ENCODE data around the gene CHP2. TPM values are rescaled to one million over a fixed set of nuclear protein-coding genes. Genes with fewer than 3 reads are reported as not detected.

Gene CHP2
- total RNA-seq, 1 experiment from 2014 or later = not detected

DNA sequence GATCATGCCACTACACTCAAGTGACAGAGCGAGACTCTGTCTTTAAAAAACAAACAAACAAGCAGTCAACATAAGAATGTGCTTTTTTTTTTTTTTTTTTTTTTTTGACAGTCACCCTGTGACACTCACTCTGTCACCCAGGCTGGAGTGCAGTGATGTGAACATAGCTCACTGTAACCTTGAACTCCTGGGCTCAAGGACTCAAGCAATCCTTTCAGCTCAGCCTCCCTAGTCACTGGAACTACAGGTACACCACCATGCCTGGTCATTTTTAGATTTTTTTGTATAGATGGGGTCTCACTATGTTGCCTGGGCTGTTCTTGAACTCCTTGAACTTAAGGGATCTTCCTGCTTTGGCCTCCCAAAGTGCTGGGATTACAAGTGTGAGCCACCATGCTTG lies 15.3 kb upstream of the CHP2 start:
- H3K27ac Mint-ChIP-seq (ENCODE audit: unreplicated experiment) = no peak overlapping the region
- no peaks in the 10 kb centered on the region for H3K9me3 Mint-ChIP-seq (ENCODE audit: unreplicated experiment)
- H3K36me3 Mint-ChIP-seq (ENCODE audit: insufficient read depth, unreplicated experiment) = no peaks in the 10 kb centered on the region
- Histone ChIP-seq H3K36me3 (ENCODE audit: control insufficient read depth, insufficient read depth, low read length) (no peaks in the 10 kb centered on the region), H3K4me3 (ENCODE audit: low read depth, low read length) (no peak overlapping the region), H3K9me3 (no peaks in the 10 kb centered on the region), H3K4me1 (no peaks in the 10 kb centered on the region), H3K27me3 (replicated peaks; ENCODE audit: control insufficient read depth, insufficient read depth, low read length) (no peaks in the 10 kb centered on the region)
- intact Hi-C loops (cut with micrococcal nuclease; ENCODE audit: unreplicated experiment) = no loop called here
- H3K4me1 Mint-ChIP-seq (ENCODE audit: low read depth, unreplicated experiment) = no peaks in the 10 kb centered on the region
- no peak for DNase-seq
- ChIA-PET POLR2A (no interaction called here), CTCF (no interaction called here)
- H3K27me3 Mint-ChIP-seq (ENCODE audit: insufficient read depth, unreplicated experiment) = peaks cover 5% of the 10 kb centered on the region
- BruUV-seq (replicated peaks) = no TSS peak
- TF ChIP-seq, protein P1, sequence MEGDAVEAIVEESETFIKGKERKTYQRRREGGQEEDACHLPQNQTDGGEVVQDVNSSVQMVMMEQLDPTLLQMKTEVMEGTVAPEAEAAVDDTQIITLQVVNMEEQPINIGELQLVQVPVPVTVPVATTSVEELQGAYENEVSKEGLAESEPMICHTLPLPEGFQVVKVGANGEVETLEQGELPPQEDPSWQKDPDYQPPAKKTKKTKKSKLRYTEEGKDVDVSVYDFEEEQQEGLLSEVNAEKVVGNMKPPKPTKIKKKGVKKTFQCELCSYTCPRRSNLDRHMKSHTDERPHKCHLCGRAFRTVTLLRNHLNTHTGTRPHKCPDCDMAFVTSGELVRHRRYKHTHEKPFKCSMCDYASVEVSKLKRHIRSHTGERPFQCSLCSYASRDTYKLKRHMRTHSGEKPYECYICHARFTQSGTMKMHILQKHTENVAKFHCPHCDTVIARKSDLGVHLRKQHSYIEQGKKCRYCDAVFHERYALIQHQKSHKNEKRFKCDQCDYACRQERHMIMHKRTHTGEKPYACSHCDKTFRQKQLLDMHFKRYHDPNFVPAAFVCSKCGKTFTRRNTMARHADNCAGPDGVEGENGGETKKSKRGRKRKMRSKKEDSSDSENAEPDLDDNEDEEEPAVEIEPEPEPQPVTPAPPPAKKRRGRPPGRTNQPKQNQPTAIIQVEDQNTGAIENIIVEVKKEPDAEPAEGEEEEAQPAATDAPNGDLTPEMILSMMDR (IDR thresholded peaks at IDR 0.05; ENCODE audit: insufficient read depth in 1 of 2, low read depth in 1 of 2, low read length in 1 of 2, severe bottlenecking in 1 of 2, unreplicated experiment in 1 of 2) = no peak
- H3K4me3 Mint-ChIP-seq (ENCODE audit: unreplicated experiment) = no peak overlapping the region

DNA sequence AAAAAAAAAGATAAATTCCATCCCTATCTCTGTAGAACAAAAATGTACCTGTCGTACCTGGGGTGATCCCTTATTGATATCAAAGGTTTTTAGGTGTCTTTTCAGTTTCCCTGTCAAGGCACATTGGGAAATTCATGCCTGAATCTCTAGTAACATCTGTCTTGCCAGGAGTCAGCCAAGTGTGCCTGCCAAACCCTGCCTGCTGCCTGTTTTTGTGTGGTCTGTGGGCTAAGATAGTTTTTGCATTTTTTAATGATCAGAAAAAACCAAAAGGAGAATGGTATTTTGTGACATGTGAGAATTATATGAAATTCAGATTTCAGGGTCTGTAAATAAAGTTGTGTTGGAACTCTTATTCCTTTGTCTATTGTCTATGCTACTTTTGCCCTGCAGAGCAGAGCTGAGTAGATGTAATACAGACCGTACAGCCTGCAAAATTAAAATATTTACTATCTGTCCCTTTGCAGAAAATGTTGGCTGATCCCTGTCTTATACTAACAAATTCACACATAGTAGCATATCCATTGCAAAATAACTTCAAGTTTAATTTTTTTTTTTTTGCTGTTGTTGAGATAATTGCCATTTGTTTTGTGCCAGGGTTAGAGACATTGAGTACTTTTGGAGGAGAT lies 13.0 kb upstream of the CHP2 start:
- Mint-ChIP-seq H3K4me3 (ENCODE audit: unreplicated experiment) (no peak overlapping the region), H3K9me3 (ENCODE audit: unreplicated experiment) (no peaks in the 10 kb centered on the region), H3K27me3 (ENCODE audit: insufficient read depth, unreplicated experiment) (peaks cover 8% of the 10 kb centered on the region), H3K4me1 (ENCODE audit: low read depth, unreplicated experiment) (no peaks in the 10 kb centered on the region), H3K36me3 (ENCODE audit: insufficient read depth, unreplicated experiment) (no peaks in the 10 kb centered on the region), H3K27ac (ENCODE audit: unreplicated experiment) (no peak overlapping the region)
- ChIA-PET CTCF (interaction anchor here (0.7 kb wide), 1 partner anchor 524 kb away, joined by 3 read pairs; no protein-coding TSS in a partner anchor), POLR2A (no interaction called here)
- Histone ChIP-seq H3K27me3 (replicated peaks; ENCODE audit: control insufficient read depth, insufficient read depth, low read length) (no peaks in the 10 kb centered on the region), H3K9me3 (no peaks in the 10 kb centered on the region), H3K4me1 (no peaks in the 10 kb centered on the region), H3K36me3 (ENCODE audit: control insufficient read depth, insufficient read depth, low read length) (no peaks in the 10 kb centered on the region), H3K4me3 (ENCODE audit: low read depth, low read length) (no peak overlapping the region)
- intact Hi-C loops (cut with micrococcal nuclease; ENCODE audit: unreplicated experiment) = no loop called here
- no TSS peak for BruUV-seq (replicated peaks)
- TF ChIP-seq, protein P1 (IDR thresholded peaks at IDR 0.05; ENCODE audit: insufficient read depth in 1 of 2, low read depth in 1 of 2, low read length in 1 of 2, severe bottlenecking in 1 of 2, unreplicated experiment in 1 of 2) = no peak
- DNase-seq = no peak

DNA sequence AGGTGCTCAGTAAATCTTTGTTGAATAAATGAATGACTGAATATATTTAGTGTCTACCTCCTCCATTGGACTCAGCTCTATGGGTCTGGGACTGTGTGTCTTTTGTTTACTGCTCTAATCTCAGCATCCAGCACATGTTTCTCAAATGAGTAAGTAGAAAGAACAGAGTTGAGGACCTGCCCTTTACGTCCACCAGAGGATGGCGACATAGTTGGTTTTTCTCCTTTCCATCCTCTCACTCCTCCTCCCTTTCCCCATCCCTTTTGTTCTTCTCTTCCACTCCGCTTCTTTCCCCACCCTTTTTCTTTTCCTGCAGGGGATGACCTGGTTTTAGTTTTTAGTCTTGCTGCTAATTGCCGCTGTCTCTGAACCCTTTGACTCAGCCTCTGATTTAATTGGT lies 12.1 kb upstream of the CHP2 start:
- intact Hi-C loops (cut with micrococcal nuclease; ENCODE audit: unreplicated experiment) = no loop called here

More for the DNA sequence above, 12.1 kb upstream of the CHP2 start:
- Histone ChIP-seq H3K9me3 (no peaks in the 10 kb centered on the region), H3K27me3 (replicated peaks; ENCODE audit: control insufficient read depth, insufficient read depth, low read length) (no peaks in the 10 kb centered on the region), H3K4me1 (no peaks in the 10 kb centered on the region), H3K4me3 (ENCODE audit: low read depth, low read length) (no peak overlapping the region), H3K36me3 (ENCODE audit: control insufficient read depth, insufficient read depth, low read length) (no peaks in the 10 kb centered on the region)
- H3K4me3 Mint-ChIP-seq (ENCODE audit: unreplicated experiment) = no peak overlapping the region
- CTCF ChIA-PET = no interaction called here
- H3K4me1 Mint-ChIP-seq (ENCODE audit: low read depth, unreplicated experiment) = no peaks in the 10 kb centered on the region
- POLR2A ChIA-PET = no interaction called here
- TF ChIP-seq, protein P1 (IDR thresholded peaks at IDR 0.05; ENCODE audit: insufficient read depth in 1 of 2, low read depth in 1 of 2, low read length in 1 of 2, severe bottlenecking in 1 of 2, unreplicated experiment in 1 of 2) = no peak
- H3K9me3 Mint-ChIP-seq (ENCODE audit: unreplicated experiment) = no peaks in the 10 kb centered on the region
- no TSS peak for BruUV-seq (replicated peaks)
- no peak overlapping the region for H3K27ac Mint-ChIP-seq (ENCODE audit: unreplicated experiment)
- H3K36me3 Mint-ChIP-seq (ENCODE audit: insufficient read depth, unreplicated experiment) = no peaks in the 10 kb centered on the region
- peaks cover 10% of the 10 kb centered on the region for H3K27me3 Mint-ChIP-seq (ENCODE audit: insufficient read depth, unreplicated experiment)
- DNase-seq = no peak
